K562 (cell line): Measurements from ENCODE around the gene UNC5C. TPM values are rescaled to one million over a fixed set of nuclear protein-coding genes. Genes with fewer than 3 reads are reported as not detected.

Experiments used
- ATAC-seq: fragments of 200-7000 bp; cut with Tn5 transposase; 3 replicates; pipeline ENCODE4 v1.9.1; 2020; ENCODE audit warnings: moderate library complexity
- BruUV-seq: library from RNA; stranded (reverse); fragments of 400-500 nt; replicated peaks from 2 replicates; lab custom pipeline; 2021; lab: Mats Ljungman, UMichigan
- CTCF ChIA-PET: fragments of 300-600 bp; formaldehyde crosslinking; extraction: SDS; loops from one replicate; lab custom pipeline; 2021; ENCODE audit warnings: low intra/inter-chr PET ratio; lab: Yijun Ruan, JAX
- POLR2A ChIA-PET: fragments of 300-600, 350-650 bp; sonication (Branson Sonifier 250); formaldehyde crosslinking; extraction: SDS; loops from one replicate; lab custom pipeline; 2021; ENCODE audit warnings: antibody characterized with exemption, inconsistent platforms; lab: Yijun Ruan, JAX
- DNase-seq, 4 experiments: peaks; one replicate each; pipeline versions ENCODE4 v3.0.0 to v3.0.0-alpha.2; 2011 to 2018; ENCODE audit warnings: low spot score in 3 of 4, mixed read lengths in 3 of 4; ENCODE audit errors: extremely low read depth in 1 of 4
- FAIRE-seq: peaks from 2 replicates; lab custom pipeline; 2011; peaks lifted over from hg19 to GRCh38; lab: Jason Lieb, UNC
- H2AFZ ChIP-seq: 2 replicates; pipeline ENCODE4 v1.6.0; 2011; ENCODE audit warnings: low read depth, low read length, control low read depth, inconsistent platforms
- H3K27ac ChIP-seq: fragments of 200-600 bp; 3 replicates; pipeline ENCODE4 v1.8.0; 2011; ENCODE audit warnings: low read depth, mild to moderate bottlenecking, control low read depth, inconsistent platforms, low read length, moderate library complexity, mixed read lengths; ENCODE audit errors: extremely low read depth
- H3K27me3 ChIP-seq, 2 experiments: fragments of 300-600 bp in 1 of 2; 2 replicates in 1 of 2; 3 replicates in 1 of 2; pipeline versions ENCODE4 v1.6.0 to v1.8.0; 2011; ENCODE audit warnings: inconsistent platforms in 2 of 2, low read length in 2 of 2, mild to moderate bottlenecking in 1 of 2, mixed read lengths in 1 of 2, moderate library complexity in 1 of 2; ENCODE audit not compliant: control insufficient read depth in 2 of 2, insufficient read depth in 2 of 2
- H3K36me3 ChIP-seq: fragments of 300-600 bp; 3 replicates; pipeline ENCODE4 v1.8.0; 2011; ENCODE audit warnings: mild to moderate bottlenecking, low read length, inconsistent platforms; ENCODE audit not compliant: control insufficient read depth, insufficient read depth
- H3K4me1 ChIP-seq, 2 experiments: fragments of 200-600 bp in 1 of 2; replicated peaks in 1 of 2; 2 replicates in 1 of 2; 3 replicates in 1 of 2; pipeline versions ENCODE4 v1.5.1 to v1.8.0; 2011; ENCODE audit warnings: inconsistent platforms in 2 of 2, low read length in 2 of 2, mild to moderate bottlenecking in 1 of 2, mixed read lengths in 1 of 2, moderate library complexity in 1 of 2; ENCODE audit not compliant: control insufficient read depth in 2 of 2, insufficient read depth in 2 of 2
- H3K4me2 ChIP-seq: 2 replicates; pipeline ENCODE4 v1.6.1; 2011; ENCODE audit warnings: low read length, control low read depth, inconsistent platforms, mixed read lengths; ENCODE audit not compliant: insufficient read depth
- H3K4me3 ChIP-seq: fragments of 200-600 bp; sonication (generic), shearing (Covaris generic); 2 replicates; pipeline ENCODE4 v1.5.1; 2016; ENCODE audit warnings: control low read depth, inconsistent platforms
- H3K79me2 ChIP-seq: fragments of 200-600 bp; 3 replicates; pipeline ENCODE4 v1.8.0; 2011; ENCODE audit warnings: low read length, inconsistent platforms; ENCODE audit not compliant: control insufficient read depth, insufficient read depth
- H3K9ac ChIP-seq, 2 experiments: 2 replicates each; pipeline versions ENCODE4 v1.6.0 to v1.6.1; 2011; ENCODE audit warnings: low read depth in 2 of 2, low read length in 2 of 2, control low read depth in 1 of 2, inconsistent platforms in 1 of 2, mild to moderate bottlenecking in 1 of 2, mixed read lengths in 1 of 2; ENCODE audit not compliant: insufficient read depth in 1 of 2
- H3K9me1 ChIP-seq: one replicate; pipeline ENCODE4 v1.6.0; 2011; ENCODE audit warnings: inconsistent platforms, mild to moderate bottlenecking, low read length, moderate library complexity; ENCODE audit not compliant: control insufficient read depth, insufficient read depth
- H3K9me3 ChIP-seq: replicated peaks from 2 replicates; pipeline ENCODE4 v1.5.1; 2011; ENCODE audit warnings: low read depth, low read length, inconsistent platforms; ENCODE audit not compliant: control insufficient read depth, insufficient read depth
- H4K20me1 ChIP-seq: replicated peaks from 2 replicates; pipeline ENCODE4 v1.6.1; 2011; ENCODE audit warnings: low read length, inconsistent platforms, mixed read lengths; ENCODE audit not compliant: control insufficient read depth, insufficient read depth
- GTF2A2 ChIP-seq: IDR thresholded peaks from 2 replicates; pipeline ENCODE4 v1.6.1; 2016; ENCODE audit warnings: mild to moderate bottlenecking, missing genetic modification characterization, missing compliant biosample characterization
- LARP7 ChIP-seq: fragments of 450-650 bp; IDR thresholded peaks from 2 replicates; pipeline ENCODE4 v1.6.1; 2016
- MEF2D ChIP-seq: conservative IDR thresholded peaks from 2 replicates; pipeline ENCODE4 v1.6.1; 2016; ENCODE audit warnings: low read depth, missing genetic modification characterization, missing compliant biosample characterization
- NEUROD1 ChIP-seq: fragments of 150-350 bp; IDR thresholded peaks from 2 replicates; pipeline ENCODE4 v1.6.1; 2014; ENCODE audit warnings: borderline replicate concordance, low read length, low read depth; ENCODE audit not compliant: partially characterized antibody
- OTX1 ChIP-seq: fragments of 450-650 bp; formaldehyde crosslinking; IDR thresholded peaks from 2 replicates; pipeline ENCODE4 v1.4.0; 2022; ENCODE audit warnings: mild to moderate bottlenecking
- WGBS: fragments of 100-300 bp; shearing (Covaris generic); methylation state at CpG from one replicate; pipeline ENCODE4 v1.1.6; 2016; ENCODE audit warnings: low coverage, mixed read lengths; ENCODE audit not compliant: insufficient coverage; ENCODE audit errors: missing lambda C conversion rate; 5-methylcytosine and 5-hydroxymethylcytosine counted together
- in situ Hi-C: fragments of 300-500 bp; cut with MboI; formaldehyde crosslinking; loops from 4 replicates; pipeline ENCODE4 v1.15.0; 2018; ENCODE audit warnings: inconsistent platforms, mixed read lengths
- intact Hi-C: fragments of 100-400 bp; cut with micrococcal nuclease; formaldehyde crosslinking; loops from 2 replicates; pipeline ENCODE4 v1.14.2; 2022
- polyA plus RNA-seq, 8 experiments: library from polyadenylated mRNA; depleted of rRNA in 4 of 8; stranded (reverse) in 5 of 8; unstranded in 3 of 8; fragments of >200 nt; fragmentation: Nextera tagmentation in 2 of 8; fragmentation: Illumina TruSeq in 1 of 8; extraction: Ambion mirVana in 2 of 8; extraction: Trizol in 1 of 8; gene quantifications; 2 replicates each; pipeline versions ENCODE4 v1.2.1 to v1.2.3, GENCODE V29; 2011 to 2014; ENCODE audit warnings: inconsistent platforms in 1 of 8, missing spikeins in 1 of 8
- total RNA-seq, 7 experiments: library from RNA; depleted of rRNA in 6 of 7; stranded (reverse); fragments of >200 nt in 6 of 7; fragmentation: Illumina TruSeq in 2 of 7; extraction: Trizol in 2 of 7; gene quantifications; 2 replicates each; pipeline versions ENCODE4 v1.2.1 to v1.2.3, GENCODE V29; 2011 to 2021; ENCODE audit warnings: low replicate concordance in 1 of 7
- TF ChIP-seq, protein P1 (sequence below): fragments of 450-650 bp; IDR thresholded peaks from 2 replicates; pipeline ENCODE4 v1.7.0; 2016; ENCODE audit warnings: borderline replicate concordance

Gene UNC5C
- total and polyA plus RNA-seq, 9 of the 15 experiments (the other 6 are each of a cell fraction or from before 2014, with no cell fraction given): under 0.01 to 0.10 (median 0.03) TPM; not detected in 1

DNA sequence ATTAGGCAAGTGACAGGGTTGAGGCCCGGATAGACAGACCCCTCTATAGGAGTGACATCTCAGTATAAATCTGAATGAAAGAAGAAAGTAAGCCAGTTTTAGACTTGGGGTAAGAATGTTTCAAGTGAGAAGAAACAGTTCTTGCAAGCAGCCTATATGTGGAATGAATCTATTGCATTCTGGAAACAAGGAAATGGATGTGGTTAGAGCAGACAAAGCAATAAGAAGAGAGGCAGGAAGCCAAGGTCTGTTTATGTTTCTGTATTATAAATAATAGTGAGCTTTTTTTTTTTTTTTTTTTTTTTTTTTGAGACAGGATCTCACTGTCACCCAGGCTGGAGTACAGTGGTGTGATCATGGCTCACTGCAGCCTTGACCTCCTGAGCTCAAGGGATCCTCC lies 255.8 kb downstream of the UNC5C start:
- H3K9ac ChIP-seq: no peak overlapping the region
- no peak for FAIRE-seq
- DNase-seq: no peak
- no peak overlapping the region for H3K4me3 ChIP-seq
- no TSS peak for BruUV-seq
- ATAC-seq: no peak
- H3K4me1 ChIP-seq: peaks cover 5 to 26% of the 10 kb centered on the region in 2 experiments; a peak in 4 of 5 replicates
- POLR2A ChIA-PET: interaction anchor here (0.6 kb wide), 1 partner anchor 10 kb away, joined by 3 read pairs; no protein-coding TSS in a partner anchor
- TF ChIP-seq NEUROD1 (no peak), MEF2D (tag) (no peak), OTX1 (CRISPR knock-in tag) (no peak), GTF2A2 (tag) (no peak), LARP7 (no peak)
- TF ChIP-seq, protein P1, sequence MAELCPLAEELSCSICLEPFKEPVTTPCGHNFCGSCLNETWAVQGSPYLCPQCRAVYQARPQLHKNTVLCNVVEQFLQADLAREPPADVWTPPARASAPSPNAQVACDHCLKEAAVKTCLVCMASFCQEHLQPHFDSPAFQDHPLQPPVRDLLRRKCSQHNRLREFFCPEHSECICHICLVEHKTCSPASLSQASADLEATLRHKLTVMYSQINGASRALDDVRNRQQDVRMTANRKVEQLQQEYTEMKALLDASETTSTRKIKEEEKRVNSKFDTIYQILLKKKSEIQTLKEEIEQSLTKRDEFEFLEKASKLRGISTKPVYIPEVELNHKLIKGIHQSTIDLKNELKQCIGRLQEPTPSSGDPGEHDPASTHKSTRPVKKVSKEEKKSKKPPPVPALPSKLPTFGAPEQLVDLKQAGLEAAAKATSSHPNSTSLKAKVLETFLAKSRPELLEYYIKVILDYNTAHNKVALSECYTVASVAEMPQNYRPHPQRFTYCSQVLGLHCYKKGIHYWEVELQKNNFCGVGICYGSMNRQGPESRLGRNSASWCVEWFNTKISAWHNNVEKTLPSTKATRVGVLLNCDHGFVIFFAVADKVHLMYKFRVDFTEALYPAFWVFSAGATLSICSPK: no peak
- TF ChIP-seq, all 486 proteins: peak for 0
- intact Hi-C loops (no loop called here), in situ Hi-C loops (no loop called here)
- peak overlapping the region; percentile 18; the same call in 1 of the 2 replicates for H2AFZ ChIP-seq
- CTCF ChIA-PET: no interaction called here
- no peak overlapping the region for H3K27ac ChIP-seq
- 89% methylated on average over 1 of the region's 1 CpG for WGBS
- no peak overlapping the region for H3K4me2 ChIP-seq
- no peaks in the 10 kb centered on the region for H4K20me1 ChIP-seq
- no peaks in the 10 kb centered on the region for H3K9me1 ChIP-seq
- peaks cover 4% of the 10 kb centered on the region; the same call in 1 of the 2 replicates for H3K9me3 ChIP-seq
- no peaks in the 10 kb centered on the region for H3K36me3 ChIP-seq
- H3K79me2 ChIP-seq: no peaks in the 10 kb centered on the region
- H3K27me3 ChIP-seq: no peaks in the 10 kb centered on the region
